ENCODE measurements around the gene PTGDS. TPM values are rescaled to one million over a fixed set of nuclear protein-coding genes. Genes with fewer than 3 reads are reported as not detected.

Gene PTGDS
- total RNA-seq, 1 donor from 2014 or later = not detected

- Mint-ChIP-seq H3K27me3 (ENCODE audit: unreplicated experiment) (peaks cover 14% of the 10 kb centered on the region), H3K27ac (ENCODE audit: unreplicated experiment) (no peak overlapping the region), H3K9me3 (ENCODE audit: unreplicated experiment) (no peaks in the 10 kb centered on the region), H3K36me3 (ENCODE audit: low read depth, unreplicated experiment) (peaks cover 9% of the 10 kb centered on the region), H3K4me1 (ENCODE audit: unreplicated experiment) (peaks cover 2% of the 10 kb centered on the region), H3K4me3 (ENCODE audit: unreplicated experiment) (no peak overlapping the region)
- no peak for DNase-seq (ENCODE audit: low spot score)
- no peak for TF ChIP-seq CTCF (IDR thresholded peaks at IDR 0.05; ENCODE audit: unreplicated experiment)
These were observed 5.9 kb downstream of the PTGDS start for GRCh38 chr9:136983167-136983566.

- Mint-ChIP-seq H3K4me1 (ENCODE audit: unreplicated experiment) (peaks cover 2% of the 10 kb centered on the region), H3K36me3 (ENCODE audit: low read depth, unreplicated experiment) (peaks cover 9% of the 10 kb centered on the region), H3K4me3 (ENCODE audit: unreplicated experiment) (peak overlapping the region; percentile 52), H3K9me3 (ENCODE audit: unreplicated experiment) (no peaks in the 10 kb centered on the region), H3K27me3 (ENCODE audit: unreplicated experiment) (peaks cover 14% of the 10 kb centered on the region), H3K27ac (ENCODE audit: unreplicated experiment) (no peak overlapping the region)
- TF ChIP-seq CTCF (IDR thresholded peaks at IDR 0.05; ENCODE audit: unreplicated experiment) = no peak
- DNase-seq (ENCODE audit: low spot score) = no peak
These were observed 6.5 kb downstream of the PTGDS start for GRCh38 chr9:136983656-136984314.

- TF ChIP-seq CTCF (IDR thresholded peaks at IDR 0.05; ENCODE audit: unreplicated experiment) = no peak
- peaks cover 2% of the 10 kb centered on the region for H3K4me1 Mint-ChIP-seq (ENCODE audit: unreplicated experiment)
- no peak overlapping the region for H3K4me3 Mint-ChIP-seq (ENCODE audit: unreplicated experiment)
- peaks cover 12% of the 10 kb centered on the region for H3K27me3 Mint-ChIP-seq (ENCODE audit: unreplicated experiment)
- peaks cover 9% of the 10 kb centered on the region for H3K36me3 Mint-ChIP-seq (ENCODE audit: low read depth, unreplicated experiment)
- H3K9me3 Mint-ChIP-seq (ENCODE audit: unreplicated experiment) = no peaks in the 10 kb centered on the region
- DNase-seq (ENCODE audit: low spot score) = no peak
- H3K27ac Mint-ChIP-seq (ENCODE audit: unreplicated experiment) = no peak overlapping the region
These were observed 7.2 kb downstream of the PTGDS start for GRCh38 chr9:136984464-136985026.

GRCh38 chr9:136985027-136985602 is 7.8 kb downstream of the PTGDS start:
- Mint-ChIP-seq H3K4me1 (ENCODE audit: unreplicated experiment) (peaks cover 2% of the 10 kb centered on the region), H3K27ac (ENCODE audit: unreplicated experiment) (no peak overlapping the region), H3K9me3 (ENCODE audit: unreplicated experiment) (no peaks in the 10 kb centered on the region), H3K4me3 (ENCODE audit: unreplicated experiment) (no peak overlapping the region), H3K36me3 (ENCODE audit: low read depth, unreplicated experiment) (peaks cover 9% of the 10 kb centered on the region), H3K27me3 (ENCODE audit: unreplicated experiment) (peaks cover 14% of the 10 kb centered on the region)
- DNase-seq (ENCODE audit: low spot score) = no peak
- TF ChIP-seq CTCF (IDR thresholded peaks at IDR 0.05; ENCODE audit: unreplicated experiment) = no peak

GRCh38 chr9:136985853-136986252 is 8.5 kb downstream of the PTGDS start:
- Mint-ChIP-seq H3K9me3 (ENCODE audit: unreplicated experiment) (no peaks in the 10 kb centered on the region), H3K4me3 (ENCODE audit: unreplicated experiment) (no peak overlapping the region), H3K27me3 (ENCODE audit: unreplicated experiment) (peaks cover 13% of the 10 kb centered on the region), H3K27ac (ENCODE audit: unreplicated experiment) (no peak overlapping the region), H3K4me1 (ENCODE audit: unreplicated experiment) (peaks cover 2% of the 10 kb centered on the region), H3K36me3 (ENCODE audit: low read depth, unreplicated experiment) (peaks cover 13% of the 10 kb centered on the region)
- no peak for TF ChIP-seq CTCF (IDR thresholded peaks at IDR 0.05; ENCODE audit: unreplicated experiment)
- no peak for DNase-seq (ENCODE audit: low spot score)
